ENCODE measurements around the gene JPH2.

Gene JPH2

DNA sequence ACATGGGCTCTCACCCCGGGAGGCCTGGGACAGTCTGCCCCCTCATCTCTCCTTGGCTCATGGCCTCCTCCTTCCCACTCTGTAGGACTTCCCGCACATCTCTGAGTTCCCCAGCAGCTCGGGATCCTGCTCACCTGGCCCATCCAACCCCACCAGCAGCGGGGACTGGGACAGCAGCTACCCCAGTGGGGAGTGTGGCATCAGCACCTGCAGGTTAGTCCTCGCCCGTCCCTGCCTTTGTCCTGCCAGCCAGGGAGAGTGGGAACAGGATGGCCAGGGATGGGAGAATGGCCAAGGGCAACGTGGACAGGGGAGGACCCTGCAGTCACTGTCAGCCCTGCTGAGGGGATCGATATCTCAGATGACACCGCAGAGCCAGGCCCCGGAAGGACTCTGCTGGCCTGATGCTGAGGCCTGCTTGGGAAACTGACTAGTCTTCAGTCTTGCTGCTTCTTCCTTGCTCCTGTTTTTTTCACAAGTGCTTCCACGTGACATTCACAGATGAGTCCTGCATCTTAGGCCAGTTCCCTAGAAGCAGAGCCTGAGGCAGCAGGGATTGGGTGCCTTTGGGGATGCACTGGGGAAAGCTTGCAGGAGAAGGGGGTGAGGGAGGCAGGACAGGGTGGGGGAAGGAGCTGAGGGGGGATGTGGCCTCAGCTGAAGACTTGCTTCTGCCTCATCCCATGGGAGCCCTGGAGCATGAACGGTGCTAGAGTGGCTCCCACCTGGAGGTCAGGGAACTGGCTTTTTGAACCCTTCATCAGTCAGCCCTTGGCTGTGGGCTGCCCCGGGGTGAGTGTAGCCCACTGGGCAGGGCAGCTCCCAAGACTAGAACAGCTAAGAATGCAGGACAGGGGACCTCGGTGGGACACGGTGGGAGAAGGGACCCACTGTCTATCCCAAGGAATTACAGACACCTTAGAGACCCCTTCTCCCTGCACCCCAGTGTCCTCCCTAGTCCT is 120.1 kb downstream of the JPH2 start:
- DNase-seq (ENCODE audit: insufficient read length, low spot score) (no peak), FAIRE-seq (no peak)

GRCh38 chr20:44065401-44066340 is 121.3 kb downstream of the JPH2 start:
- no peak for FAIRE-seq
- DNase-seq (ENCODE audit: insufficient read length, low spot score) = no peak

GRCh38 chr20:44064501-44065400 is 122.2 kb downstream of the JPH2 start:
- FAIRE-seq = no peak
- no peak for DNase-seq (ENCODE audit: insufficient read length, low spot score)

Data from GM19239 (cell line).